Measurements from ENCODE around the gene TTC3. TPM values are rescaled to one million over a fixed set of nuclear protein-coding genes. Genes with fewer than 3 reads are reported as not detected.

TTC3 gene
- total RNA-seq, 1 donor from 2014 or later: 223 TPM

GRCh38 chr21:37208056-37208721 is 135.1 kb downstream of the TTC3 start:
- H3K79me2 ChIP-seq (ENCODE audit: insufficient read depth, low read length): no peaks in the 10 kb centered on the region
- Mint-ChIP-seq H3K4me1 (ENCODE audit: low read depth, unreplicated experiment) (peaks cover 19% of the 10 kb centered on the region), H3K27ac (ENCODE audit: unreplicated experiment) (no peak overlapping the region), H3K27me3 (ENCODE audit: low read depth, unreplicated experiment) (no peaks in the 10 kb centered on the region), H3K9me3 (ENCODE audit: unreplicated experiment) (peaks cover 1% of the 10 kb centered on the region), H3K36me3 (ENCODE audit: low read depth, unreplicated experiment) (peaks cover 12% of the 10 kb centered on the region), H3K4me3 (ENCODE audit: unreplicated experiment) (peak overlapping the region; percentile 14)
- H3K4me3 ChIP-seq (ENCODE audit: insufficient read depth, low read depth, low read length): no peak overlapping the region
- peak overlapping the region; percentile 59 for H3K4me2 ChIP-seq (ENCODE audit: low read length)
- TF ChIP-seq EZH2 (IDR thresholded peaks at IDR 0.05; ENCODE audit: insufficient read depth, low read length): no peak
- TF ChIP-seq, protein P1, sequence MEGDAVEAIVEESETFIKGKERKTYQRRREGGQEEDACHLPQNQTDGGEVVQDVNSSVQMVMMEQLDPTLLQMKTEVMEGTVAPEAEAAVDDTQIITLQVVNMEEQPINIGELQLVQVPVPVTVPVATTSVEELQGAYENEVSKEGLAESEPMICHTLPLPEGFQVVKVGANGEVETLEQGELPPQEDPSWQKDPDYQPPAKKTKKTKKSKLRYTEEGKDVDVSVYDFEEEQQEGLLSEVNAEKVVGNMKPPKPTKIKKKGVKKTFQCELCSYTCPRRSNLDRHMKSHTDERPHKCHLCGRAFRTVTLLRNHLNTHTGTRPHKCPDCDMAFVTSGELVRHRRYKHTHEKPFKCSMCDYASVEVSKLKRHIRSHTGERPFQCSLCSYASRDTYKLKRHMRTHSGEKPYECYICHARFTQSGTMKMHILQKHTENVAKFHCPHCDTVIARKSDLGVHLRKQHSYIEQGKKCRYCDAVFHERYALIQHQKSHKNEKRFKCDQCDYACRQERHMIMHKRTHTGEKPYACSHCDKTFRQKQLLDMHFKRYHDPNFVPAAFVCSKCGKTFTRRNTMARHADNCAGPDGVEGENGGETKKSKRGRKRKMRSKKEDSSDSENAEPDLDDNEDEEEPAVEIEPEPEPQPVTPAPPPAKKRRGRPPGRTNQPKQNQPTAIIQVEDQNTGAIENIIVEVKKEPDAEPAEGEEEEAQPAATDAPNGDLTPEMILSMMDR (IDR thresholded peaks at IDR 0.05; ENCODE audit: insufficient read depth, low read depth, low read length): no peak
- H4K20me1 ChIP-seq (ENCODE audit: insufficient read depth, low read length): peaks cover 10% of the 10 kb centered on the region
- peak overlapping the region; percentile 17 for H3K9ac ChIP-seq (ENCODE audit: low read length)
- FAIRE-seq (no peak), DNase-seq (ENCODE audit: low read depth) (no peak)
- no peak overlapping the region for H2AFZ ChIP-seq (ENCODE audit: low read depth, low read length)
- peaks cover 3% of the 10 kb centered on the region for H3K36me3 ChIP-seq (ENCODE audit: insufficient read depth, low read length)
- peaks cover 4% of the 10 kb centered on the region for H3K9me3 ChIP-seq (ENCODE audit: insufficient read depth, low read depth, low read length)
- H3K27me3 ChIP-seq (ENCODE audit: insufficient read depth, low read length): no peaks in the 10 kb centered on the region
- H3K4me1 ChIP-seq (ENCODE audit: insufficient read depth, low read length): peaks cover 3% of the 10 kb centered on the region
- H3K27ac ChIP-seq (ENCODE audit: low read depth, low read length): no peak overlapping the region

GRCh38 chr21:37208741-37209225 is 135.7 kb downstream of the TTC3 start:
- Histone ChIP-seq H3K4me1 (ENCODE audit: insufficient read depth, low read length) (peaks cover 3% of the 10 kb centered on the region), H3K9me3 (ENCODE audit: insufficient read depth, low read depth, low read length) (peaks cover 4% of the 10 kb centered on the region), H3K4me2 (ENCODE audit: low read length) (no peak overlapping the region), H3K27me3 (ENCODE audit: insufficient read depth, low read length) (no peaks in the 10 kb centered on the region), H3K4me3 (ENCODE audit: insufficient read depth, low read depth, low read length) (no peak overlapping the region), H3K27ac (ENCODE audit: low read depth, low read length) (no peak overlapping the region), H2AFZ (ENCODE audit: low read depth, low read length) (no peak overlapping the region), H3K36me3 (ENCODE audit: insufficient read depth, low read length) (no peaks in the 10 kb centered on the region), H3K9ac (ENCODE audit: low read length) (no peak overlapping the region), H3K79me2 (ENCODE audit: insufficient read depth, low read length) (no peaks in the 10 kb centered on the region), H4K20me1 (ENCODE audit: insufficient read depth, low read length) (peaks cover 10% of the 10 kb centered on the region)
- Mint-ChIP-seq H3K9me3 (ENCODE audit: unreplicated experiment) (peaks cover 1% of the 10 kb centered on the region), H3K27ac (ENCODE audit: unreplicated experiment) (no peak overlapping the region), H3K36me3 (ENCODE audit: low read depth, unreplicated experiment) (peaks cover 12% of the 10 kb centered on the region), H3K27me3 (ENCODE audit: low read depth, unreplicated experiment) (no peaks in the 10 kb centered on the region), H3K4me1 (ENCODE audit: low read depth, unreplicated experiment) (peaks cover 19% of the 10 kb centered on the region), H3K4me3 (ENCODE audit: unreplicated experiment) (no peak overlapping the region)
- DNase-seq (ENCODE audit: low read depth) (no peak), FAIRE-seq (no peak)
- TF ChIP-seq, protein P1 (IDR thresholded peaks at IDR 0.05; ENCODE audit: insufficient read depth, low read depth, low read length): no peak
- no peak for TF ChIP-seq EZH2 (IDR thresholded peaks at IDR 0.05; ENCODE audit: insufficient read depth, low read length)

GRCh38 chr21:37210130-37210529 is 137.1 kb downstream of the TTC3 start:
- TF ChIP-seq, protein P1 (IDR thresholded peaks at IDR 0.05; ENCODE audit: insufficient read depth, low read depth, low read length): no peak
- no peak for TF ChIP-seq EZH2 (IDR thresholded peaks at IDR 0.05; ENCODE audit: insufficient read depth, low read length)

More at GRCh38 chr21:37210130-37210529, 137.1 kb downstream of the TTC3 start:
- H3K27ac ChIP-seq (ENCODE audit: low read depth, low read length): no peak overlapping the region
- H3K36me3 ChIP-seq (ENCODE audit: insufficient read depth, low read length): no peaks in the 10 kb centered on the region
- H3K4me3 ChIP-seq (ENCODE audit: insufficient read depth, low read depth, low read length): no peak overlapping the region
- H3K9me3 Mint-ChIP-seq (ENCODE audit: unreplicated experiment): peaks cover 1% of the 10 kb centered on the region
- H3K27ac Mint-ChIP-seq (ENCODE audit: unreplicated experiment): no peak overlapping the region
- no peak overlapping the region for H3K9ac ChIP-seq (ENCODE audit: low read length)
- H3K4me3 Mint-ChIP-seq (ENCODE audit: unreplicated experiment): no peak overlapping the region
- H3K4me2 ChIP-seq (ENCODE audit: low read length): no peak overlapping the region
- peaks cover 3% of the 10 kb centered on the region for H3K4me1 ChIP-seq (ENCODE audit: insufficient read depth, low read length)
- DNase-seq (ENCODE audit: low read depth): no peak
- peaks cover 11% of the 10 kb centered on the region for H3K4me1 Mint-ChIP-seq (ENCODE audit: low read depth, unreplicated experiment)
- peaks cover 5% of the 10 kb centered on the region for H4K20me1 ChIP-seq (ENCODE audit: insufficient read depth, low read length)
- H3K27me3 Mint-ChIP-seq (ENCODE audit: low read depth, unreplicated experiment): no peaks in the 10 kb centered on the region
- H3K79me2 ChIP-seq (ENCODE audit: insufficient read depth, low read length): no peaks in the 10 kb centered on the region
- H3K9me3 ChIP-seq (ENCODE audit: insufficient read depth, low read depth, low read length): peaks cover 4% of the 10 kb centered on the region
- H3K36me3 Mint-ChIP-seq (ENCODE audit: low read depth, unreplicated experiment): peaks cover 7% of the 10 kb centered on the region
- H2AFZ ChIP-seq (ENCODE audit: low read depth, low read length): no peak overlapping the region
- H3K27me3 ChIP-seq (ENCODE audit: insufficient read depth, low read length): no peaks in the 10 kb centered on the region
- FAIRE-seq: no peak
